ENCODE results near the gene HS3ST6.

DNA sequence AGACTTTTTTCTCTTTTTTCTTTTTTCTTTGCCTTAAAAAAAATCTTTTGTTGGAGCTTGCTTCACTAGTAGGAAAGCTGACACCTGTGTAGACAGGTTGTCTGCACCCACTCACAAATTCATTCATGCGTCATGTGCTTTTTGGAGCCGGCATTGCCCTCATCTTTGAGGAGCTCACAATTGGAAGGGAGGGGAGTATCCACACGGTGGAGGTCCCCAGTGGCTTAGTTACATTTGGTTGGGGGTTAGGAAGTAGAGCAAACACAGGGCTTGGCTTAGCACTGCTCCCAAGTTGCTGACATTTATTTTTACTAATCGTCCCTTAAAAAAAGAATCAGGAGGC is 27.5 kb downstream of the HS3ST6 start:
- TF ChIP-seq, protein P1, sequence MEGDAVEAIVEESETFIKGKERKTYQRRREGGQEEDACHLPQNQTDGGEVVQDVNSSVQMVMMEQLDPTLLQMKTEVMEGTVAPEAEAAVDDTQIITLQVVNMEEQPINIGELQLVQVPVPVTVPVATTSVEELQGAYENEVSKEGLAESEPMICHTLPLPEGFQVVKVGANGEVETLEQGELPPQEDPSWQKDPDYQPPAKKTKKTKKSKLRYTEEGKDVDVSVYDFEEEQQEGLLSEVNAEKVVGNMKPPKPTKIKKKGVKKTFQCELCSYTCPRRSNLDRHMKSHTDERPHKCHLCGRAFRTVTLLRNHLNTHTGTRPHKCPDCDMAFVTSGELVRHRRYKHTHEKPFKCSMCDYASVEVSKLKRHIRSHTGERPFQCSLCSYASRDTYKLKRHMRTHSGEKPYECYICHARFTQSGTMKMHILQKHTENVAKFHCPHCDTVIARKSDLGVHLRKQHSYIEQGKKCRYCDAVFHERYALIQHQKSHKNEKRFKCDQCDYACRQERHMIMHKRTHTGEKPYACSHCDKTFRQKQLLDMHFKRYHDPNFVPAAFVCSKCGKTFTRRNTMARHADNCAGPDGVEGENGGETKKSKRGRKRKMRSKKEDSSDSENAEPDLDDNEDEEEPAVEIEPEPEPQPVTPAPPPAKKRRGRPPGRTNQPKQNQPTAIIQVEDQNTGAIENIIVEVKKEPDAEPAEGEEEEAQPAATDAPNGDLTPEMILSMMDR (conservative IDR thresholded peaks at IDR 0.05; ENCODE audit: low read depth, low read length), result no peak
- TF ChIP-seq EZH2phosphoT487 (IDR thresholded peaks at IDR 0.05; ENCODE audit: borderline replicate concordance, low read length), result no peak
- TF ChIP-seq EZH2 (IDR thresholded peaks at IDR 0.05; ENCODE audit: low read length, unreplicated experiment), result no peak
